ENCODE results near the gene EPHB4. TPM values are rescaled to one million over a fixed set of nuclear protein-coding genes. Genes with fewer than 3 reads are reported as not detected.

Gene EPHB4
- total RNA-seq, 4 donors from 2014 or later, result 19.0 to 55.6 (median 41.5) TPM

DNA sequence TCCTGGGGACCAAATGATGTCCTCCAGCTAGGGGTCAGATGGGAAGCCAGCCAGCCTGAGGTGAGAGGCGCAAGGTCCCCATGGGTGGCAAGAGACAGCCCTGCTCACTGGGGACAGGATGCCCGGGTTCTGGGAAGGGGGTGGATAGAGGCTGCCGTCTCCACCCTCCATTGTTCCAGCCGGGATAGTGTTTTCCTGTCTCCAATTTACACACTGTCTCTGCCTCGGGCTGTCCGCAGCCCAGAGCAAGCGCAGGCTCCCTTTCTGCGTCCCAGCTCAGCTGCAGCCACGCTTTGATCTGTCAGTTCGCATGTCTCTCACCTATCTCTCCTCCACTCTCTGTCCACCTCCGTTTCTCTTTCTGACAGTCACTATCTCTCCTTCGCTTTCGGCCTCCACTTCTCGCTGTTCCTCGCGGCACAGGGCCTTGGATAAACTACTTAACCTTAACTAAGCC lies 2.1 kb downstream of the EPHB4 start:
- no peaks in the 10 kb centered on the region for H3K27me3 ChIP-seq
- no peak for ATAC-seq
- no peaks in the 10 kb centered on the region for H3K9me3 ChIP-seq
- peaks cover 0 to 51% (median 13%) of the 10 kb centered on the region in 3 donors for H3K4me1 ChIP-seq
- H3K27ac ChIP-seq, result peak overlapping the region in 3 of 4 donors; percentile 85 to 93 (median 87)
- peaks cover 0 to 39% of the 10 kb centered on the region in 2 donors for H3K36me3 ChIP-seq
- H3K4me3 ChIP-seq, result peak overlapping the region; percentile 53 to 80
- TF ChIP-seq POLR2A (IDR thresholded peaks at IDR 0.05), result no peak
- TF ChIP-seq, protein P1, sequence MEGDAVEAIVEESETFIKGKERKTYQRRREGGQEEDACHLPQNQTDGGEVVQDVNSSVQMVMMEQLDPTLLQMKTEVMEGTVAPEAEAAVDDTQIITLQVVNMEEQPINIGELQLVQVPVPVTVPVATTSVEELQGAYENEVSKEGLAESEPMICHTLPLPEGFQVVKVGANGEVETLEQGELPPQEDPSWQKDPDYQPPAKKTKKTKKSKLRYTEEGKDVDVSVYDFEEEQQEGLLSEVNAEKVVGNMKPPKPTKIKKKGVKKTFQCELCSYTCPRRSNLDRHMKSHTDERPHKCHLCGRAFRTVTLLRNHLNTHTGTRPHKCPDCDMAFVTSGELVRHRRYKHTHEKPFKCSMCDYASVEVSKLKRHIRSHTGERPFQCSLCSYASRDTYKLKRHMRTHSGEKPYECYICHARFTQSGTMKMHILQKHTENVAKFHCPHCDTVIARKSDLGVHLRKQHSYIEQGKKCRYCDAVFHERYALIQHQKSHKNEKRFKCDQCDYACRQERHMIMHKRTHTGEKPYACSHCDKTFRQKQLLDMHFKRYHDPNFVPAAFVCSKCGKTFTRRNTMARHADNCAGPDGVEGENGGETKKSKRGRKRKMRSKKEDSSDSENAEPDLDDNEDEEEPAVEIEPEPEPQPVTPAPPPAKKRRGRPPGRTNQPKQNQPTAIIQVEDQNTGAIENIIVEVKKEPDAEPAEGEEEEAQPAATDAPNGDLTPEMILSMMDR (IDR thresholded peaks at IDR 0.05), result no peak
- TF ChIP-seq EP300 (IDR thresholded peaks at IDR 0.05), result no peak
- TF ChIP-seq POLR2AphosphoS5 (IDR thresholded peaks at IDR 0.05), result no peak
- 24 to 26% methylated on average over 12 to 14 of the region's 16 CpGs for WGBS, 2 donors (ENCODE audit: low coverage in 1 of 2)

DNA sequence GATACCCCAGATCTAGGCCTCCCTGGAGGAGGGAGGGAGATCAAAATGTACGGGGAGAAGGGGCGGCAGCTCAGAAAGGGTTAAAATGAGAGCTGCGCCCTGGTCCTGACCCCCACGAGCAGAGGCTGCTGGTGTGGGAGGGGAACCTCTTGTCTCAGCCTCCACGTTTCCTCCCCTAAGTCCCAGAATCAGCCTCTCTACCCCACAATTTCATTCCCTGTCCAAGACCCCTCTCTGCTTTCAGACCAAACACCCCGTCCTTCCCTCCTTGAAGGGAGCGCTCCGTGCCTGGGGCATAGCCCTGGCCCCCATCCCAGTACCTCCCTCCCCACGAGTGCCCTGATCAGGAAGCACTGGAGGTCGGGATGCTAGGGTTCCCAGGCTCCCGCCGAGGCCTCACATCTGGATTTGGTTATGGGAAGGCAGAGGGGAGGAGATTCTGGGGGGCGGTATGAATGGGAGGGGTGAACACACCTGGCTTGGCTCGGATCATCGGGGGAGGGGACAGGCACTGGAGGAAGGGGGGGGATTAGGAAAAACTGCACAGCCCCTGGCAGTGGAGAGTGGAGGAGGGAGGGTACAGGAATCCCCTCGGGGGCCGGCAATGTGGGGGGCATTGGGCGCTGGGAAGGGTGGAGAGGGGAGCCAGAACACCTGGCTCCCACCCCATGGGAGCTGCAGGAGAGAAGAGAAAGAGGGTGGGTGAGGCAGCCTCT lies 2.7 kb downstream of the EPHB4 start:
- peaks cover 0 to 45% of the 10 kb centered on the region in 2 donors for H3K36me3 ChIP-seq
- H3K9me3 ChIP-seq, result no peaks in the 10 kb centered on the region
- H3K27ac ChIP-seq, result peak overlapping the region in 3 of 4 donors; percentile 85 to 93 (median 87)
- ATAC-seq, result no peak
- 15 to 27% methylated on average over 4 to 6 of the region's 18 CpGs for WGBS, 2 donors (ENCODE audit: low coverage in 1 of 2)
- H3K4me1 ChIP-seq, result peaks cover 0 to 51% (median 13%) of the 10 kb centered on the region in 3 donors
- no peaks in the 10 kb centered on the region for H3K27me3 ChIP-seq
- peak overlapping the region in 1 of 2 donors; percentile 80 for H3K4me3 ChIP-seq
- TF ChIP-seq POLR2AphosphoS5 (IDR thresholded peaks at IDR 0.05), result no peak
- TF ChIP-seq POLR2A (IDR thresholded peaks at IDR 0.05), result no peak
- TF ChIP-seq, protein P1 (IDR thresholded peaks at IDR 0.05), result no peak
- TF ChIP-seq EP300 (IDR thresholded peaks at IDR 0.05), result no peak

DNA sequence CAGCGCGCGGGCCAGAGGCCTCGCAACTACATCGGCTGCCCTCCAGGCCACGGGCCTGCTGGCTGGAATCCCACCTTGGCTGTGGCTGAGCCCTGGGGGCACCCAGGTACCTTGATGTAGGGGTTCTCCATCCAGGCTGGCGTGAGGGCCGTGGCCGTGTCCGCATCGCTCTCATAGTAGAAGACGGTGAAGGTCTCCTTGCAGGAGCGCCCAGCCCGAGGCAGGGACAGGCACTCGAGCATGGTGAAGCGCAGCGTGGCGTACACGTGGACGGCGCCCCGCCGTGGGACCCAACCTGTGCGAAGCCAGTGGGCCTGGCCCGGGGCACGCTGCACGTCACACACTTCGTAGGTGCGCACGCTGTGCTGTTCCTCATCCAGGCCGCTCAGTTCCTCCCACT lies 3.8 kb downstream of the EPHB4 start:
- no peak for ATAC-seq
- TF ChIP-seq EP300 (IDR thresholded peaks at IDR 0.05), result no peak
- TF ChIP-seq, protein P1 (IDR thresholded peaks at IDR 0.05), result no peak
- no peak for TF ChIP-seq POLR2AphosphoS5 (IDR thresholded peaks at IDR 0.05)
- TF ChIP-seq POLR2A (IDR thresholded peaks at IDR 0.05), result no peak
- Histone ChIP-seq H3K9me3 (no peaks in the 10 kb centered on the region), H3K27ac (no peak overlapping the region), H3K4me1 (peaks cover 0 to 49% (median 13%) of the 10 kb centered on the region in 3 donors), H3K36me3 (peaks cover 0 to 56% of the 10 kb centered on the region in 2 donors), H3K4me3 (no peak overlapping the region), H3K27me3 (no peaks in the 10 kb centered on the region)
- no CpG with 5 or more reads among the region's 31 CpGs for WGBS, 2 donors (ENCODE audit: low coverage in 1 of 2)

DNA sequence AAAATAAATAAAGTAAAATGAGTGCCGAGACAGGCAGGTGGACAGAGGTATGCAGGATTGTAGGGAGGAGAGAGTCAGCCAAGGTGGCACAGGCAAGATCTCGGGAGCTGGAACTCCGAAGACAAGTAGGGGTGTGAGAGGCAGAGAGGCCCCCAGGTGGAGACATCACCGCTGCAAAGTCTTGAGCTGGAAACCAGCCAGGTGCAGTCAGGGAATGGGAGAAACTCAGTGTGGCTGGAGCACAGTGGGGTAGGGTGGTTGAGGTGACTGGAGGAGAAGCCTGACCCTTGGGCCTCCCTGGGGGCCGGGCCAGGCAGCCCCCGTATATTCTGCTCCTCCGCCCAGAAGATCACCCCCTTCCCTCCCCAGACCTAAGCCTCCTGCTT lies 4.2 kb downstream of the EPHB4 start:
- ATAC-seq, result no peak
- Histone ChIP-seq H3K4me3 (no peak overlapping the region), H3K9me3 (no peaks in the 10 kb centered on the region), H3K27me3 (no peaks in the 10 kb centered on the region), H3K4me1 (peaks cover 0 to 45% (median 13%) of the 10 kb centered on the region in 3 donors), H3K36me3 (peaks cover 0 to 60% of the 10 kb centered on the region in 2 donors), H3K27ac (no peak overlapping the region)
- 36 to 68% methylated on average over 4 of the region's 7 CpGs for whole genome bisulfite sequencing, 2 donors (ENCODE audit: low coverage in 1 of 2)
- no peak for TF ChIP-seq EP300 (IDR thresholded peaks at IDR 0.05)
- TF ChIP-seq, protein P1 (IDR thresholded peaks at IDR 0.05), result no peak
